ENCODE results near the gene GPC6. TPM values are rescaled to one million over a fixed set of nuclear protein-coding genes. Genes with fewer than 3 reads are reported as not detected.
"Not testable (repeated sequence)": the region's sequence is repeated elsewhere in the genome, so short reads cannot be mapped to it uniquely, and the experiment has no call there.

The GPC6 gene
- total RNA-seq, 1 donor from 2014 or later, result 38.9 TPM

DNA sequence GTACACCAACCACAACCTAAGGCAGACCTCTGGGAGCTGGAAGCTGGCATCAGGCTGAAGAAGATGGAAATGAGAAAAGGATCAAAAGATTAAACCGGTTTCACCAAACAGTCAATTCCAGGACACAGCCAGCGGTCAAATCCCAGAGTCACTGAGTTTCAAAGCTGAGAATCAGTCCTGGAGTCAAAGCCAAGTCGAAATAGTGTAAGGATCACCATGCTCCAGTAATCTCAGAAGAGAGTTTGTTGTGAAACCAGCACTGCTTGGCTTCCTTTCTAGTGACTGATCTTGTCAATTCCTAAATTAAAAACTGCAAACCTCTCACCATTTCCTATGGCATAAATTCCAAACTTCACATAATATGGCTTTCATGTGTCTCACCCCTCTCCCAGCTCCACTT lies 198.8 kb downstream of the GPC6 start:
- peak; percentile 84 for DNase-seq (ENCODE audit: low read depth)

DNA sequence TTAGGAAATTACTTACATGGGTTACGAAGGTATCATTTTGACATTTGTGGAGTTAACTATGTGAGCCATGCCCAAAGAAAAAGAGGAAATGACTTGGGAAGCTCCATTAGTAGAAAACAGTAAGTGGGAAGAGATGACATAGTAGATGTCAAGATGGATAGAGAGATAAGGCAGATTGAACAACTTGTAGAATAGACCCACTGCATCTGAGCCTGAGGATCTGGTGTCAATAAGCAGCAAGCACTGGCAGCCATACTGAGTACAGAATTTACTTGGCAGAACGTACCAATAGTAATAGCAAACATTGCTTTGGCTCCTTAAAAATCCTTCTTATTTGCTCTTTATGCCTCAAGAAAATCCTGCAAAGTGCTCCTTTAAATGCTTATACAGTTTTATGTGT lies 203.8 kb downstream of the GPC6 start:
- DNase-seq (ENCODE audit: low read depth), result no peak

DNA sequence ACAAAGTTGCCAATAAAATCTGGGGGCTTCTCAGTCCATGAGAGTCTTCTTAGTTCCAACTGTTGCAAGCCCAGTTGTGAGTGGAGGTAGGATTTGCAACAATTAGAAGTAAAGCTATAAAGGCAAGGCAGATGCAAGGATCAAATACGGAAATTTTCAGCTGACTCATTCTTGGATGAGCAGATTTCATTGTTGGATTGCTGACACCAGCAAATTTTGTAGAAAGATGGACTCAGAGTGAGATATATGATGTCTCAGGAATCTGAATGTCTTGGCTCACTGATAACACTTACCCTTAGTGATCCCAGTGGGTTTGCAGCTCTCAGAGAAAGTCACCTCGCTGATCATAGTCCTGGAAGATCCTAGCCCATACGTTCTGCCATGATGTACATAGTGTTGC lies 209.0 kb downstream of the GPC6 start:
- DNase-seq (ENCODE audit: low read depth), result no peak

DNA sequence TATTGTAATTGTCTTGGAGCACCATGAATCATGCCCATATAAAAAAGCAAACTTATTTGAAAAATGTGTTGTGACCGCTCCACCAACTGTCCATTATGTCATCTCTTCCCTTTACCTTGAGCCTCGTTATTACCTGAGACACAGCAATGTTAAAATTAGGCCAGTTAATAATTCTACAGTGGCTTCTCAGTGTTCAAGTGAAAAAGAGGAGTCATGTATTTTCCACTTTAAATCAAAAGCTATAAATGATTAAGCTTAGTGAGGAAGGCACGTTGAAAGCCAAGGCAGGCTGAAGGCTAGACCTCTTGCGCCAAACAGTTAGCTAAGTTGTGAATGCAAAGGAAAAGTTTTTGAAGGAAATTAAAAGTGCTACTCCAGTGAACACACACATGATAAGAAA lies 210.5 kb downstream of the GPC6 start:
- peak; percentile 49 for DNase-seq (ENCODE audit: low read depth)

DNA sequence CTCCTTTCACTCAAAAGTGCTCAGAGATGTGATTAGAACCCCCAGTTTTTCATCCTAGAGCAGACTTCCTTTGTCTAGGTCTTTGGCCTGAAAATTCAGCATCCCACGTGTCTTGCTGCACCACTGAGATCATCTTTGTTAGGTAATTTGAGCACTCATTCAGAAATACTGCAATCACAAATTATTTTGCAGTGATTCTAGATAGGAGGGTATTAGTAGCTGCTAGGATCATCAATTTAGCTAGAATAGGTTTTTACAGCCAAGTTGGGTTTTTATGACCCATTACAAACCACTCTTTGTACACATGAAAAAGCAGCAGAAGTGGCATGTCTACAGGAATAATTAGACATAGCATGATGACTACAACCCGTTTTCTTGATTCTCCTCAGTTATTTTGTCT lies 219.6 kb downstream of the GPC6 start:
- no peak for DNase-seq (ENCODE audit: low read depth)

DNA sequence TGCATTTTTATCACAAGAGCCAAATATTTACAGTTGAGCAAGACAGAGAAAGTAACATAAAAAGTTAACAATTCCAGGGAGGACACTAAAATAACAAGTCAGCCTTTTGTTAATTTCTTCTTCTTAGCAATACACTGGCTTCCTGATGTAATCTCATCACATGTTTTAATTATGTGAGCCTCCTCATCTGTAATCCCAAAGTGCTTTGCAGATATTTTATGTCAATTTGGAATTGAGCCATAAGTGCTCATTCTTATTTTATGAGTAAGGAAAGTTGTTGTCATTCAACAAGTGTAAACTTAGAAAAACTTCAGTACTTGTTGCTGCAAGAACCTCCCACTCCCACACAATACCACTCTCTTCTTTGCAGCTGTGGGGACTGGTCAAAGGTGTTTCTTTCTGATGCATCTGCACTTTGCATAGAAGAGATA lies 223.6 kb downstream of the GPC6 start:
- DNase-seq (ENCODE audit: low read depth), result peak; percentile 79

DNA sequence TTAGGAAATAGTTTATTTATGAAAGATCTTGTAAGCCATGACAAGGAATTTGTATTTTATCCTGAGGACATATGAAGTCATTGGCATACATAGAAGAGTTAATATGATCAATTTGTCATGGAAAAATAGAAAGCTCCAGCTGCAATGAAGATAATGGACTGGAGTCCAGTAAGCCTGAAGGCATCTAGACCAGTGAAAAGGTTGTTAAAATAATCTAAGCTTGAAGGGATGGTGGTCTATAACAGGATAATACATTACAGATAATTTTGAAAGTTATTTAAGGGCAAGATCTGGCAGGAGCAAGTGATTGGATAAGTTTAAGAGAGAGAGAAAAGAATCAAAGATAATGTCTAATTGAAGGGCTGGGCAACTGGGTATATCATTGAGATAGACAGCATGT lies 224.2 kb downstream of the GPC6 start:
- DNase-seq (ENCODE audit: low read depth), result no peak

DNA sequence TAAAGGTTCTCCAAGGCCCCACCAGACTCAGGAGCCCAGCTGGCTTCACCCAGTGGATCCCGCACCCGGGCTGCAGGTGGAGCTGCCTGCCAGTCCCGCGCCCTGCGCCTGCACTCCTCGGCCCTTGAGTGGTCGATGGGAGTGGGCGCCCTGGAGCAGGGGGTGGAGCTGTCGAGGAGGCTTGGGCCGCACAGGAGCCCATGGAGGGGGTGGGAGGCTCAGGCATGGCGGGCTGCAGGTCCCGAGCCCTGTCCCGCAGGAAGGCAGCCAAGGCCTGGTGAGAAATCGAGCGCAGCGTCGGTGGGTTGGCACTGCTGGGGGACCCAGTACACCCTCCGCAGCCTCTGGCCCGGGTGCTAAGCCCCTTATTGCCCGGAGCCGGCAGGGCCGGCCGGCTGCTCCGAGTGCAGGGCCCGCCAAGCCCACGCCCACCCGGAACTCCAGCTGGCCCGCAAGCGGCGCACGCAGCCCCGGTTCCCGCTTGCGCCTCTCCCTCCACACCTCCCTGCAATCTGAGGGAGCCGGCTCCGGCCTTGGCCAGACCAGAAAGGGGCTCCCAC lies 228.1 kb downstream of the GPC6 start:
- DNase-seq (ENCODE audit: low read depth), result not testable (repeated sequence)

DNA sequence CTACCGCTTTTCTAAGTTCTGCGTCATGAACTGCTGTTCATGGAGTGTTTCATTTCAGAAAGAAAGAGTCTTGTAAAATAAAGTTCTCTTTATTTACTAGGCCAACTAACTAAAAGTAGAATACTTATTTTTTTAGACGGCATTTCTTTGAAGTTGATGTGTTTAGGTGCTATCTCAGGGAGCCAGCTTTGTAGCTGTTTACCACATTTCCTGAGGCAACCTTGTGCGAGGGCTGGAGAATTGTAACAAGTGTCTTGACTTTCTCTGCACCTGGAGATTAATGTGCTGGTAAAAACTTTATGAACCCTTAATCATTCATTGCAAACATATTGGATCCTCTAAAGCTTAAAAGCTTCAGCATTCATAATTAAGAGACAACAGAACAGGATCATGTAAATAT lies 229.3 kb downstream of the GPC6 start:
- no peak for DNase-seq (ENCODE audit: low read depth)

DNA sequence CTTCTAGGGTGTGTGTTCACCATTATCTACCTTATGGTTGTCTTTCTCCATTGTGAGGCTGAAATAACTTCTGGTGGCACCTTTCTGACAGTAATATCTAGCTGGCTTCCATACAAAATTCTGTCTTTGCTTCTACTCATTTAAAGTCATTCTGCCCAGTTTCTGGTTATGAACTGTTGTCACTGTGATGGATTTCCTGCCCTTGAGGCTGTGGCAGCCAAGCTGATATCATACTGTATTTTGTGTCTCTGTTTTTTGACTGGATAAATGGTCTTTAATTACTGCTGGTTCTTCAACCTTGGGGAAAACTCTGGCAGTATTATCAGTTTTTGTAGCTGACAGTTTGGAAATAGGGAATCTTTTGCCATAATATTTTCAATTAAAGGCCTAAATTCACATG lies 233.4 kb downstream of the GPC6 start:
- no peak for DNase-seq (ENCODE audit: low read depth)

DNA sequence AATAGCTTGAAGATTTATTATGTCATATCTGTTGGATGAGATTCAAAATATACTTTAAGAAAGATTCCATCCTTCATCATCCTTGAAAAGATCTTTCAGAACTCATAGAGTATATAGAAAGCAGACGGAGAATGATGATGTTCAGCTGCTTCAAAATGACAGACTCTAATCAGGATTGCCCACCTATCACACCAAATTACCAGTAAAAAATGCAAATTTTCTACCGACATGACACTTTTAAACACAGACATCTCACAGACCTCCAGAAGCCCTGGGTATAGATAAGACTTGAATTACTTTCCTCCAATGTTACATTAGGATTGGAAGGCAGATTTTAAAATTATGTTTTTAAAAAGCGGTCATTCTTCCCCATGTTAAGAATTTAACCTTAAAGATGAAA lies 235.5 kb downstream of the GPC6 start:
- no peak for DNase-seq (ENCODE audit: low read depth)

DNA sequence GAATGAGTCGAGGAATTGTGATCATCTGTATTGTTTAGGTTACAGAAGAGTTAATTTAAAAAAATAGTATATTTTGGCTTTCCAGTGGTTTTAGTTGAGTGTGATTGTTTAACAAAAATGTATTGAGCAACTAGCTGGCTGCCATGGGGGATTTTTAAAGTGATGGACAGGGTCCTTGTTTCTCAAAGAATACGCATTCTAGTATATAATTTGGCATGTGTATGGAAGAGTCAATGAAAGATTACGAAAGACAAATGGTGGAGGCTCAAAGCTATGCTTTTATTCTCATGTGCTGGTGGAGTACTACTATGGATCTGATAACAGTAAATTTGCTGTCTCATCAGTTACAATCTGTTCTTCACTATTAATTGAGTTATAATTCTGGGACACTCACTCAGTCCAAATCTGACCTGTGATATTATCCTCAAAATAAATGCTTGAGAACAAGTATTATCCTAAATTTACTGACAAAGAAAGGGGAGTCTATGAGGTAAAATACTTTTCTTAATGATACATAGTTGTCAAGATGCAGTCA lies 240.0 kb downstream of the GPC6 start:
- DNase-seq (ENCODE audit: low read depth), result no peak

DNA sequence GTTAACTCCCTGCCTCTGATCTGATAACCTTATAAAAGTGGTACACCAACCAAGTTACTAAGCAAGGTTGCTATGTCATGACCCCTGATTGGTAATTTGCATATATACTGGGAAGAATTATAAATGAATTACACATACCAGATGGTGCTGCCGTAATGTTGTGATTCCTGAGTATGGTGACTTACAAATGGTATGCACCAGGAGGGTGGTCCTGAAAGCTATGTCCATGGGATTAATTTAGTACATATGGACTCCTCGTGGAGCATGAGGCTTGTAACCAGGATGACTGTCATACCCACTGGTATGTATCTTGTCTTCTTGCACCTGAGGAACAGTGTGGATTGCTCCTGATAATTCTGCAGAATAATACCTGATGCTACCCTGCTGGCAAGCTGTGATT lies 240.6 kb downstream of the GPC6 start:
- no peak for DNase-seq (ENCODE audit: low read depth)

DNA sequence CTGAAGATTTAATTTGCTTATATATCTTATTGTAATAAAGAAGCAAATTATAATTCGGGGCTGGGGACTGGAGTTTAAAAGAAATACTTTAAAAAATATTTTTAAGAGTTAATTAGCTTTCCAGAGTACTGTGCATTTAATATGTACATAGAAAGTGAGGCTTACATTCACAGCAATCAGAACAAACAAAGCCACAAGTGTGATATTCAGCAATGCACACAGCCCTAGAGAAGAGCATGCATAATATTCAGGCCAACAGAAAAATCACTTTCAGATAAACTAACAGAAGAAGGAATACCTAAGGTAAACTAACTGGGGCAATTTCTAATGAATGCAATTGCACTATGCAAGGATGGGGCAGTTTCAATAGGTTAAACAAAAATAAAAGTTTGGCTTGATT lies 241.8 kb downstream of the GPC6 start:
- no peak for DNase-seq (ENCODE audit: low read depth)

DNA sequence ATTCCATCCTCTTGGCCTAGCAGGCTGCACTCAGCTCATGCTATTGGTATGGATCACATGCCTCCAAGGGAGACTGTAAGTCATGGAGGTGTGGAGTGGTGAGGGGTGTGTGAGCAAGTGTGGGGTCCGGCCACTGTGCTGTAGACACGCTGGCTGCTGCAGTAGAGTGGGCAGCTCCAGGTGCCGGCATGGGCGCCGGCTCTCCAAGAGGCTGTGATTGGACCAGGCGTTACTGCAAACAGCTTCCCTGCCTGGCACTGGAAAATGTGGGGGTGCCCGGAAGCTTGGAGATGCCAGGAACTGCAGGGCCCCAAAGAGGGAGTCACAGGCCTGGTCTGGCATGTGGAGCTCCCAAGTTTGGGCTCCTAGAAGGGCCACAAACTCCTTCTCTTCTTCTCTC lies 245.7 kb downstream of the GPC6 start:
- no peak for DNase-seq (ENCODE audit: low read depth)

DNA sequence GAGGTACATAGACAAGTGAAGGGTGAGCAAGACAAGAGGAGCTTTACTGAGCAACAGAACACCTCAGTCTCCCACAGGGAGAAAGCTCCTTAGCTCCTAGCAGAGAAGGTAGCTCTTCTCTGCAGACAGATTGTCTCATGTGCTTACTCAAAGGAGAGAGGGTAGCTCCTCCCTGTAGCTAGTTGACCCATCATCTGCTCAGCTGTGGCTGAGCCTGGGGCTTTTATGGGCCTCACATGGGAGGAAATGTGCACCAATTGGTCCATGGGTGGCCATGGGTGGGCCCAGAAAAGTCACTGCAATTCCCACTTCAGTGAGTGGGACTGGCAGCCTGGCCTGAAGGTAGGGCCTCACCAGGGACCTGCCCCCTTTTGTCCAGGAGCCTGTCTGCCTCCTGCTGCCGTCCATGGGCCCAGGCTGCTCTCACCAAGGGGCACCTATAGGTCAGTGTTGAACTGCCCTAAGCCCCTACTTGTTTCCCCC lies 246.2 kb downstream of the GPC6 start:
- no peak for DNase-seq (ENCODE audit: low read depth)

DNA sequence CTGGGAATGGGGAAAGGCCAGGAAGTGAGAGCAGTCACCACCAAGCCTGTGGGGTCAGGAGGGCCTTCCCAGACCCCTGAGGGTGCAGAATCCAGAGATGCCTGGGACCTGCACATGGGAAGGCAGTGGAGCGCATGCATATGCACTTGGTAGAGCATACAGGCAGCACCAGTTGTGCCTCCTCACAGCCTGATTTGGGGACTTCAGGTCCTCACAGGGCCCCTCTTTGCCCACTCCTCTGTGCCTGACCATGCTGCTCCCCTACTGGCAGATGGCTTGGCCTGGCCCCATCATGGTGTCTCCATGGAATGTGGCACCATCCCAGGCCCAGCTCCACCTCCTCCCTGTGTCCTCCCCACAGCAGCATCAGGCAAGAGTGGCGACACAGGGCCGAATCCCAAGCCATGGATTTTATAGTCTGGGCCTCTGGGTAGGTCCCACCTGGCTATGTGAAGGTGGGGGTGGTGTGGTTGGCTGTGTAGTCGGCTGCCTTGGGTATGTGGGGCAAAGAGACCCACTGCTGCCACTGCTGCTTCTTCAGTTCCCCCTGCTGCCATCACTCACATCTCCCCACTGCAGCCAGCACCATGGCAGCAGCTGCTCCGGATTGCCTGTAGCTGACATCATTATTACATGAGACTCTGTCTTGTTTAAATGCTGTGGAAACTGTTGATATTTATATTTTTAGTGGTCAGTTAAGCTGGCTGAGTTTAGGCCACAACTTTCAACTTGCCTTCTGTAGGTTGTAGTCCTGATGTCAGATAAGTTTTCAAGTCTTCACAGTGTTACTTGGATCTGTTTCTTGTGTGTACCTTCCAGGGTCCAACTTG lies 247.0 kb downstream of the GPC6 start:
- DNase-seq (ENCODE audit: low read depth), result no peak

DNA sequence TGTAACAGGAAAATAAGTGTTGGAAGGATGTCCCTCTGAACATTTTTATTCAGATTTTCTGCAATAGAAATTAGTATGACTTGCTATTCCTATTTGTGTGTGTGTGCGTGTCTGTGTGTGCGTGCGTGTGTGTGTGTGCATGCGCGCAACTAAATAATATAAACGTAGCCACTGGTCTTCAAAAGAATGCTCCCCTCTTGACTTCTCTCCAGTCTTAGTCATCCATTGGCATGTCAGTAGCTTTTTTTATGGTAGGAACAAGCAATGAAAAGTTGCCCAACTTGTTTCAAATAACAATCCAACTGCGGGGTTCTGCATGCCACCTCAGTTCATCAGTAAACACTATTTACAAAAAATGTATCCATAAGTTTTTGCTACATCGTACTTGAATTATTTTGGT lies 249.6 kb downstream of the GPC6 start:
- peak; percentile 83 for DNase-seq (ENCODE audit: low read depth)

DNA sequence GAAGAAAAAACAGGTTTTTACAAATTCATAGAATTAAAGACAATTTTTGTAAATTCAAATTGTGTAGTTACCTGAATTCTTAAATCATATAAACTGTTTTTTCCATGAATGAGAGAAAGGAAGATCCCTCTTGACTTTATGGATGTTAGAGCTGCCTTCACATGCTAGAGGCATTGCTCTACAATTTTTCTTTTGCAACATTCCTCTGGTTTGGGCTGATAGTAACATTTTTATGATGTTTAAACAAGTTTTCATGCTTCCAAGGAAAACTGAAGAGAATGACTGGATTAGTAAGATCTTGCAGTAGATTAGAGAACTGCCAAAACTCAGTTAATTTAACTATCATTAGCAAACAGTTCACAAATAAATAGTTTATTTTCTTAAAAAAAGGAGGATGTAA lies 250.6 kb downstream of the GPC6 start:
- DNase-seq (ENCODE audit: low read depth), result no peak

DNA sequence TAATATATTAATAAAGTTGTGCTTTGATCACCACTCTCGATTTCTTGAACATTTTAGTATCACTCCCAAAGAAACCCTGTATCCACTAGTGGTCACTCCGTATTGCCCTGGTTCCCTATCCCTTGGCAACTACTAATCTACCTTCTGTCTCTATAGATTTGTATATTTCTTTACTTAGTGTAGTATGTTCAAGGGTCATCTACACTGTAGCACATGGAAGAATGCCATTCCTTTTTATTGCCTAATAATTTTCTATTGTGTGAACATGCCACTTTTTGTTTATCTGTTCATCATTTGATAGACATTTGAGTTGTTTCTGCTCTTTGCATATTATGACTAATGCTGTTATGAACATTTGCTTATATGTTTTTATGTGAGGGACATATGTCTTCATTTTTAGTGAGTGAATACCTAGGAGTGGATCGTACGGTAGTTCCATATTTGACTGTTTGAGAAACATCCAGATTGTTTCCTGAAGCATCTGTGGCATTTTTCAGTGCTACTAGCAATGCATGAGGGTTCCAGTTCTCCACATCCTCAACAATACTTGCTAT lies 254.0 kb downstream of the GPC6 start:
- DNase-seq (ENCODE audit: low read depth), result no peak

DNA sequence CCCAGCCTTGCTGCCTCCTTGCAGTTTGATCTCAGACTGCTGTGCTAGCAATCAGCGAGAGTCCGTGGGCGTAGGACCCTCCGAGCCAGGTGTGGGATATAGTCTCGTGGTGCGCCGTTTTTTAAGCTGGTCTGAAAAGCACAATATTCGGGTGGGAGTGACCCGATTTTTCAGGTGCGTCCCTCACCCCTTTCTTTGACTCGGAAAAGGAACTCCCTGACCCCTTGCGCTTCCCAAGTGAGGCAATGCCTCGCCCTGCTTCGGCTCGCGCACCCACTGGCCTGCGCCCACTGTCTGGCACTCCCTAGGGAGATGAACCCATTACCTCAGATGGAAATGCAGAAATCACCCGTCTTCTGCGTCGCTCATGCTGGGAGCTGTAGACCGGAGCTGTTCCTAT lies 269.5 kb downstream of the GPC6 start:
- not testable (repeated sequence) for DNase-seq (ENCODE audit: low read depth)

DNA sequence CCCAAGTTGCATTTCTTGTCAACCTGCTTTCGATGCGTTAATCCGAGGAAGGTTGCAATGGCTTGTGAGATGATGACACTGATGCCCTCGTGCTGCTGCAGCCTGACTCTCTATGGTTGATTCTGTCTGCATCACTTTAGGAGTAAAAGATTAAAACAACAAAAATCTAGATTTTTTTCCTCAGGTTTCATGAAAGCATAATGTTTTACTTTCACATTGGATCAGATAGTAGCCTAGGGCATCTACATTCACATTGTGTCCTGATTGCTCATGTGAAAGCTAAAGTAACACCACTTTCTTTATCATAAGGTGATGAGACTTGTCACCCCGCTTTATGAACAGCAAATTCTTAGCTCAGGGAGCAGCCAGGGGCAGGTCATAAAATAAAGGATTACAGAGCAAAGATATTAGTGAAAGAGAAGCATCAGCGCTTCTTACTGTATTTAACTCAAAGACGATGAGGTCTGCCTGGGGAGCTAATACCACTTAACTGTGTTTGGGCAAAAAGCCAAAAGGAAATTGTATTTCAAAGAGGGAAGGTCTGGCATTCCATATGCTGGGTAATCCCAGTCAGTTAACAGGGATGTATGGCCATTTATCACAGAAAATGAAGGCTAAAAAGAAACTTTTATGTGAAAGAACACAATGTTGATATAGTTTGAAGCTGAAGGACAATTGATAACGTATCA lies 270.5 kb downstream of the GPC6 start:
- DNase-seq (ENCODE audit: low read depth), result no peak

Measured in renal cortical epithelial cell (primary cell).